HG03175 (cell line): ENCODE data around the gene EFNB2.

Source experiments
- ATAC-seq: cut with Tn5 transposase; IDR thresholded peaks from one replicate; pipeline ENCODE4 v1.9.1; 2021; ENCODE audit warnings: mild to moderate bottlenecking, moderate library complexity; ENCODE audit not compliant: unreplicated experiment

EFNB2 gene

GRCh38 chr13:106487129-106487528 lies 48.3 kb downstream of the EFNB2 start:
- no peak for ATAC-seq

- ATAC-seq = no peak
These were observed 49.2 kb downstream of the EFNB2 start for GRCh38 chr13:106486287-106486686.

DNA sequence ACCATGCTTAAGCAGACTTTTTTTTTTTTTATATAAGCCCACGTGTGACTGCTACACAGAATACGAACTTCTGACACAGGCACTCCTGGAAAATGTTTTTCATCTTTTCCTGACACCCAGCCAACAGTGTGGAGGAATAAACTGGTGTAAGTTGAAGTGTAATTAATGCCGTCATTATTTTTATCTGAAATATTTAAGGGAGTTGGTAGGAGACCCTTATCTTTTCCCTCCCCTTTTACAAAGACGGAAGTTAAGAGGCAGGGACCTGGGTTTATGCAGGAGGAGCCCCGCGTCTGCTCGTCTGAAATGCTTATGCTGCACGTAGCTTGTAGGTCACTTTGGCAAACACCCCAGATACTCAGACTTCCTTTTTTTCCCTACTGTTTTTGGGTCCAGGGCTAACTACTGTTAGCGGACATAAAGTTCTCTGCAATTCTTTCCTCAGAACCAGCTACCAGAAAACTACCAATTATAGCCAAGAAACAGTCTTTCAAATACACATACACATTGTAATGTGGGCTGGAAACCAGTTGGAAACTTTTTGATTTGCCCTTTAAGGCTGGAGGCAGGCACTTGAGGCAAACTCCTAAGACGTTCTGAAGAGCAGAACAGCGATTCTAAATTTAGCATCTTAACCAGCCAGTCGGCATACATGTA lies 50.8 kb downstream of the EFNB2 start:
- ATAC-seq = no peak

DNA sequence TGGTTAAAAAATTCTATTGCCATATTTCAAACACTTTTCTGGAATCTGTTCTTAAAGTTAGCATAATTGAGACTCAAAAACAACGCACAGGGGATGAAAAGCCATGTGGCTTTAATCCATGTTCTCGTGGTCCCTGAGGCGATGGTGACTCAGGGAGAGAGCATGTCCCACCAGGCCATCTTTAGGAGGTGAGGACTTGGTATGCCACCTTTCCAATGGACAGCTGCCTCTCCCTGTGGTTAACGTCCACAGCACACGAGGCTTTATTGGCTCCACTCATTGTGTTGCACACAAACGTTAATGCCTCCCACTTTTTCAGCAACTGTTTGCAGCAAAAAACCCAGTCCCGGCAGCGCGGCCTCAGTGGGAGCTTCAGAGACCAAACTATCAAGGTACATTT lies 51.4 kb downstream of the EFNB2 start:
- no peak for ATAC-seq

GRCh38 chr13:106481919-106482318 lies 53.5 kb downstream of the EFNB2 start:
- ATAC-seq = no peak

GRCh38 chr13:106480351-106480910 lies 55.0 kb downstream of the EFNB2 start:
- ATAC-seq = no peak

DNA sequence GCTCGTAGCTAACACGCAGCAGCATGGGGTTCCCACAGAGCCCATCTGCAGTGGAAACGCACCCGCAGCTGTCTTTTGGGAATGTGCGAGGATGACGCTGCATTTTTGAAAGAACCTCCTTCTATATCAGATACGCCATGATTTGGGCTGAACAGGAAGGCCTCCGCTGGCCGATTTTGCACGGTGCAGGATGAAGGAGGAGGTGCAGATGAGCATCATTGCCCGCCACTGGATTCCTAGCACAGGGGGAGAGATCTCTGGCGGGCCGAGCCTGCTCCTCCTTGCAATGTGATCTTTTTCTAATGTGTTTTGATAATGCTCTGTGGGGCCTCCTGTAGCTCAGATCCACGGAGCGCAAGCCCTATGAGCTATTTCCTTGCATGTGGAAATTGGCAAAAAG lies 55.5 kb downstream of the EFNB2 start:
- no peak for ATAC-seq

DNA sequence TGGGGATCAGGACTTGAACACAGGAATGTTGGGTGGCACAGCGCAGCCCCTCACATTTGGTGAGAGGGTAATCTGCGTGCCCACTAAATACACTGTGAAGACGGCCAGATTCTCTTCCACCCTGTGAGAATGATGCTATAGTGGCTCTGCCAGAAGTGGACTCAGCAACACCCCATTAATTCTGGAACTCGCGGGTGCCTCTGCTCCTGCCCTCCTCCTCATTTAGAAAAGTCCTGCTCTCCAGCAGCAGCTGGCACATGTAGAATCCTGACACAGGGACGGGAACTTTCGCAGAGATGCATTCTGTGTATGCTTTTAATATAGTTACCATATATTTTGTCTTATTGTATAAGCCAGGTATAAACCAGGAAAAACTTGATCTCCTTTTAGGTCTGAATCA lies 57.3 kb downstream of the EFNB2 start:
- no peak for ATAC-seq

DNA sequence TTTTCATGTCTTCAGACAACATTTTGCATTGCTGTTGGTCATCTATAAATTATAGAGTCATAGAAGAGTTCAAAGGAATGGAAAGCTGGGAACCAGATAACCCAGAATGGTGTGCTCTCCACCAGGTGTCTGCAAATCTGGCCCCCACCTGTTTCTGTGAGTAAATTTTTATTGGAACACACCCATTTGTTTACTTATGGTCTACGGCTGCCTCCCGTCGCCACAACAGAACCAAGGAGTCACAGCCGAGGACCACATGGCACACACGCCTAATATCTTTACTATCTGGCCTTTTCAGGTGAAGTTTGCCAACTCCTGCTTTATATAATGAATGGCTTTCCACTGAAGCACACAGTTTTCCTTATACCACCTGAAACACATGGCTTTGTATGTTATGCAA lies 58.2 kb downstream of the EFNB2 start:
- ATAC-seq = no peak

DNA sequence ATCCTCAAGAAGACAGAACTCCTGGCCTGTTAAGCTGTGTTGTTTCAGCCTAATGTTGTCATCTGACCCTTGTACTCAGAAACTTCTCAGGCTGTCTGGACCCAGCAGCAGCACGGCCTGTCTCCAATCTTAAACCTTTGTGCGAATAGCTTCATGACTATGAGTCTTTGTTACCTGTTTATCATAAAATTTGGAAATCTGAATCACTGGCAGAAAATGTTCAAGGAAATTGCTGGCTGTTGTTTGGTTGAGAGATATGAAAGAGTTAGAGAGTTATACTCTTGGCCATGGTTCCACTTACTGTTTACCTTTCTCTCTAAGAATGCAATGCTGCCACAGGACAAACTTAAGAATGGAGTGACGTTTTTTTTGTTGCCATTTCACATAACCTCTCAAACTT lies 59.6 kb downstream of the EFNB2 start:
- ATAC-seq = no peak

DNA sequence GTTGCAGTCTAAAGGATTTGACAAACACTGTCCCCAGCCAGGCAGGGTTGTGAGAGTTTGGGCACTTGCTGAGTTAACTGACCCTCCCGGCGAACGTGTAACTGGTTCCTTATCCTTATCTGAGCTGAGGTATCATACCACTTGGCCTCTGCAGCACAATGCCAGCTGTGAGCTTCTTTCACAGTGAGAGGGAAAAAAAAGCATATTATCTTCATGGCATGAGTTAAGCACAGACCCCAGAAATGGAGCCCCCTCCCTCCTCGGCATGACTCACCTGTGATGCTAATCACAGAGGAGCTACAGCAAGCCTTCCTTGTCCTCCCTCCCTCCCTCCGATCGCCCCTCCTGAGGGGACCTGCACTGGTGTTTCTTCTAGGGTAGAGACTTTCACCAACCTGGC lies 60.5 kb downstream of the EFNB2 start:
- no peak for ATAC-seq

DNA sequence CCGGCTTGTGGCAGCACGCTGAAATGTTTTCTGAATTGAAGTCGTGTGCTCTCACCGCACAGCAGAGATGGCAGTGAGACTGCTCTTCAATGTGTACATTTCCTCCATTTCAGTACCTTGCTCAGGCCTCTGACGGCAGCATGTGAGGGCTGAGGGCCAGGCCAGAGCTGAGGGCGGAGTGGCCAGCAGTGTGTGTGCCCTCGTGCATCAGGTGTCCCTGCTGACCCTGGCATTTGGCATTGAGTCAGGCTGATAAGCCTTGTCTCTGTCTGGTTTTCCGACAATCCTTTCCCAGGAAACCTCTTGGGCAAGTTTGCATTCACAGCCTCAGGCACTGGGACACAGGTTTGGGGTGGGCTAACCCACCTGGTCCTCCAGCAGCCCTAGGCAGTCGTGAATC lies 62.3 kb downstream of the EFNB2 start:
- no peak for ATAC-seq

DNA sequence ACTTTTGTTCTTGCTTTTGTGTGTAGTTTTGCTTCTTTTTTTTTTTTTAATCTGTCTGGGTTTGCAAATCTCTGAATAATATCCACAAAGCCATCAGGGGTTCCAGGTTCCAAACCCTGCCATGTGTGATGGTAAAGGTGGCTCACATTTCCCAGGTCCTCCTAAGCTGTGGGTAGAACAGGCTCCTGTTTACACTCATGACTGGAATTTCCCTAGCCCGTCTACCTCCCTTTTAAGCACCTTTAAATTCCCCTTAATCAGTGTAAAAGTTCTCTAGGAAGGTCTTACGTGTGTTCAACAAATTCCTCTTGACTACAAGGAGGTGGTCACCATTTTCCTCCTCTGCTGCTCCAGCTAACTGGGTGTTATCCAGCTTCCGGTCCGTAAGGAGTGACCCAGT lies 62.8 kb downstream of the EFNB2 start:
- no peak for ATAC-seq

DNA sequence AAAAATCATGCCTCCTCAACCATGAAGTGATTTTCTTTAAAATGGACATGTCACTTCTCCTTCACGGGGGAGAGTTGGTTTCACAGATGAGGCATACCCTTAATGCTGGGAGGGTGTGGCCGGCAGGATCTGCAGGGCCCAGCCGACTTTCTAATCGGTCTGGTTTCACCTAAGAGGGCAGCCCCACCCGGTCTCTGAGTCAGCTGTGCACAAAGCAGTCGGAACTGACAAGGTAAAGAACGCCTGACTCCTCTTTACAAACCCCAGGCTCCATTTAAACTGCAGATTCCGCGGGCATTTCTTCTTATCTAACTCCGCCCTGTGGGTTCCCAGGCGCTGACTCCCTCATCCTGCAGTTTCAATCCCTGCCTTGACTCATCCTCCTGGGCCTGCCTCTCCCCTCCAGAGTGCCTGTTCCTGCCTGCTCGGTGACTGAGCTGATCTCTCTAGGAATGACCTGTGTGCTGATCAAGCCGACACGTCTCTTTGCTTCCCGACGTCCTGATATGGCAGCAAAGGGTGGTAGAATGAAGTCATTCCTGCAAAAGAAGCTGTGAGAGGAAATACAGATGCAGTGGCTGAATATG lies 63.4 kb downstream of the EFNB2 start:
- ATAC-seq = no peak

GRCh38 chr13:106470576-106470975 lies 64.9 kb downstream of the EFNB2 start:
- no peak for ATAC-seq

DNA sequence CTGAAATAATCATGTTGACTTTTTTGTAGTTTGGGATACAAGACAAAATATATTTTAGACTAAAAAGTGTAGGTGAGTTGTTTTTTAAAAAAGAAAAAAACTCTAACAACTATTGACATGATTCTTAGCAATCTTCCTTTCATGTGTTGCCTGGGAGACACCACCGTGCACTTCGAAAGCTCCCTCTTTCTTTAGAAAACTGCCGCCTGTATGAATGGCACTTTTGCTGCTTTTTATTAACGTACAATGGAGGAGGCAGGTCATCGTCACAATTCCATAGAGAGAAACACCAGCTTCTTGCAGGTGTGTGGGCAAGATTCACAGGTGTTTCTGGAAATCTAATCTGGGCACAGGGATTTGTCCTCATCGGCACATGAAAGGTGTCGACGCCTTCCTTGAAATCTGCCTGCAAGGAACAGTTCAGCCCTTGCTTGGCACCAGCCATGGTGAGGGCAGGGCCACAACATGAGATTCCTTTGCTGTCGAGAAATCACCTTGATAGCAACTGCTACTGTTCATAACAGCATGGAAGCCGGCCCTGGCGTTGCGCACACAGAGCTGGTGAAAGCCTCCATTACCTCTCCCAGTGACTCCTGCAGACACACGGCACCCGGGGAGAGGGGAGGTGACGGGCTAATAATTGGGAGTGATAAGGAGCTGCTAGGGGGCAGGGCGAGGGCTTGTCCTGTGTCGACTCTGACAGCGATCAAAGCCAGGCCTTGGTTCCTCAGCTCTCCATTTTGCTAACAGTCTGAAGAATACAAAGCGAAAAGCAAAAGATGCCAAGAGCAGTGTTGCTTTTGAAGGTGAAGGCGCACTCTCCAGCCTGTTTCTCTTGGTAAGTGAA lies 66.5 kb downstream of the EFNB2 start:
- no peak for ATAC-seq

GRCh38 chr13:106468207-106468606 lies 67.3 kb downstream of the EFNB2 start:
- ATAC-seq = no peak

DNA sequence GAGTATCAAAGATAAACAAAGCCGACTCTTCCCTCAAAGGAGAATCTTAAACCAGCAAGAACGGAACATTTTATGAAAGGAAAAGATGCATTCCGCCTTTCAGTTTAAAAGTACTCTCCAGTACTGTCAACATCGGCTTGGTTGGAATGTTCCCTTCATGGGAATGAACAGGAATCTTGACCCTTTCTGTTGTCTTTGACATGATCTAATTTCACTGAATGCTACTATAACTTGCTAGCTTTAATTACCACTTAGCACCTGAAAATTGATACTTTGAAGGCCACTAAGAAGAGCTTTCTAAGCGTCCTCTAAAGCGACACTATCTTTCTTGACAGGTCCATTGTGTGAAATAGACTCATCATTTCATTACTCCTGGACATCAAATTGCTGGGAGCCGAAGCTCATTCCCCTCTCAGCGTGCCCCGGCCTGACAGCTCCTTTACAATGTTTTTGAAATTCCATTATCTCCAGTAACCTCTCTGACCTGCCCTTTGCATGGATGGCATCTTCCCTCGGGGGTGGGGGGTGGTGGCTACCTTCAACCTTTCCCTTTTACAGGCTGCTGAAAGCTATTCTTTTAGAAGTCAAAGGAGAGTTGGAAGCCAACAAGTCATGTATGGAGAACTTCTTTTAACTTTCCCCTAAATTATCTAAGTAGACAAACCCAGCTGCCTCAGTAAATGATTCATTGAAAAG lies 67.9 kb downstream of the EFNB2 start:
- no peak for ATAC-seq

- no peak for ATAC-seq
These were observed 68.6 kb downstream of the EFNB2 start for GRCh38 chr13:106466691-106467426.

GRCh38 chr13:106464076-106464475 lies 71.4 kb downstream of the EFNB2 start:
- no peak for ATAC-seq

DNA sequence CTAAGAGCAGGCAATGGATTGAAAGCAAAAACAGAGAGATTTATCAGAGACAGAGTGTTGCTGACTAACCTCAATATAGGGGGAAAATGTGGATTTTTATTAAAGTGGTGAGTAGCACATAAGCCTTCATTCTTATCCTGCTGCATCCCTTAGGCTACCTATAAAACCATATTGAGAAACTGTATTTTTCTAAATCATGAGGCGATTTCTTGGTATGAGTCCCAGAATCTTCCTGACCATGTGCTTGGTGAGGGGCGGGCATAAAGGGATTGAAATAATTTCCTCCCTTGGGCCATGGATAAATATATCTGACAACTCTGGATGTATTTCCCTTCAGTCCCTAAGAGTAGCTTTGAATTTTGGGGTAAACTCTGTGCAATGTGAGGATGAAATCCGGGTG lies 72.8 kb downstream of the EFNB2 start:
- no peak for ATAC-seq
